ENCODE data around the gene MAF.

The MAF gene

DNA sequence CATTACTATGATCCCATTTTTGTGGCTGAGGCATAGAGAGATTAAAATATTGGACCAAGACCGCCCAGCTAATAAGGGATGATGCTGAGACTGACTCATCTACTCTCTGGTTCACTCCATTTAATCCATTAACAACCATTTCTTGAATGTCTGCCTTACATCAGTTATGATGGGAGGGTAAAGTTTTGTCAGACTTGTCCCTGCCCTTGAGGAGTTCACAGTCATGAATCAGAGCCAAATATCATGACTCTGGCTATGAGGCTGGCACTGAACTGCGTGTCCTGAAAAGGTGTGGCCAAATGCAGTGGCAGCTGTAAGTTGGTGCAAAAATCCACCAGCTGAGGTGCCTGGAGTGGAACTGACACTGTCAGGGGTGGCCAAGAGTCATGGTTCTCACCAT, 35.0 kb upstream of the MAF start:
- Histone ChIP-seq H3K36me3 (ENCODE audit: insufficient read depth, low read length) (no peaks in the 10 kb centered on the region), H3K9me3 (ENCODE audit: insufficient read depth, low read length, severe bottlenecking) (no peaks in the 10 kb centered on the region), H3K4me3 (ENCODE audit: low read depth in 1 of 2, low read length in 2 of 2) (no peak overlapping the region), H4K20me1 (ENCODE audit: insufficient read depth, low read length) (no peaks in the 10 kb centered on the region), H3K4me1 (ENCODE audit: insufficient read depth, low read length) (no peaks in the 10 kb centered on the region), H3K79me2 (ENCODE audit: insufficient read depth, low read length) (no peaks in the 10 kb centered on the region), H3K4me2 (ENCODE audit: insufficient read depth, low read length) (no peak overlapping the region), H2AFZ (ENCODE audit: low read depth, low read length) (no peak overlapping the region), H3K27ac (ENCODE audit: low read length) (no peak overlapping the region), H3K9ac (ENCODE audit: low read depth, low read length) (no peak overlapping the region), H3K27me3 (ENCODE audit: insufficient read depth, low read length, poor library complexity) (no peaks in the 10 kb centered on the region)
- DNase-seq (no peak), ATAC-seq (ENCODE audit: insufficient read depth, low read depth) (no peak)
- TF ChIP-seq, protein P1, sequence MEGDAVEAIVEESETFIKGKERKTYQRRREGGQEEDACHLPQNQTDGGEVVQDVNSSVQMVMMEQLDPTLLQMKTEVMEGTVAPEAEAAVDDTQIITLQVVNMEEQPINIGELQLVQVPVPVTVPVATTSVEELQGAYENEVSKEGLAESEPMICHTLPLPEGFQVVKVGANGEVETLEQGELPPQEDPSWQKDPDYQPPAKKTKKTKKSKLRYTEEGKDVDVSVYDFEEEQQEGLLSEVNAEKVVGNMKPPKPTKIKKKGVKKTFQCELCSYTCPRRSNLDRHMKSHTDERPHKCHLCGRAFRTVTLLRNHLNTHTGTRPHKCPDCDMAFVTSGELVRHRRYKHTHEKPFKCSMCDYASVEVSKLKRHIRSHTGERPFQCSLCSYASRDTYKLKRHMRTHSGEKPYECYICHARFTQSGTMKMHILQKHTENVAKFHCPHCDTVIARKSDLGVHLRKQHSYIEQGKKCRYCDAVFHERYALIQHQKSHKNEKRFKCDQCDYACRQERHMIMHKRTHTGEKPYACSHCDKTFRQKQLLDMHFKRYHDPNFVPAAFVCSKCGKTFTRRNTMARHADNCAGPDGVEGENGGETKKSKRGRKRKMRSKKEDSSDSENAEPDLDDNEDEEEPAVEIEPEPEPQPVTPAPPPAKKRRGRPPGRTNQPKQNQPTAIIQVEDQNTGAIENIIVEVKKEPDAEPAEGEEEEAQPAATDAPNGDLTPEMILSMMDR (IDR thresholded peaks at IDR 0.05; ENCODE audit: borderline replicate concordance, extremely low read depth, low read length, poor library complexity, severe bottlenecking), result no peak
- no peak for TF ChIP-seq EZH2 (IDR thresholded peaks at IDR 0.05; ENCODE audit: borderline replicate concordance, low read depth, low read length, severe bottlenecking)

DNA sequence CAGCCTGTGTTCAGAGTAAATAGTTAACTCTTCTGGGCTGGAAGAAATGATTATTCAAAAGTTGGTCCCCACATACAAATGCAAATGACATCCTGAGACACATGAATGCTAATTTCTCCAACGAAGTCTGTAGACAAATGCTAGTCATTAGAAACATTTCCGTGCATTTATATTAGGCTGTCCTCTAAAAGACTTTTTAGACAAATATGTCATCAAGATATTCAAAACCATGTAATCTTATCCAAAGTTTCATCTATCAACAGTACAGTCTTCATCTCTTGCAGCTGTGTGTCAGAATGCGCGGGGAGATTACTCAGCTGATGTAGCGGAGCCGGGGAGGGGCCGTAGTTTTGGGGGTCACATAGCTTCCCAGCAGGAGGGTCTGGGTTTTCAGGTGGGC, 33.8 kb upstream of the MAF start:
- Histone ChIP-seq H3K9me3 (ENCODE audit: insufficient read depth, low read length, severe bottlenecking) (no peaks in the 10 kb centered on the region), H4K20me1 (ENCODE audit: insufficient read depth, low read length) (no peaks in the 10 kb centered on the region), H3K36me3 (ENCODE audit: insufficient read depth, low read length) (no peaks in the 10 kb centered on the region), H3K27ac (ENCODE audit: low read length) (no peak overlapping the region), H3K79me2 (ENCODE audit: insufficient read depth, low read length) (no peaks in the 10 kb centered on the region), H2AFZ (ENCODE audit: low read depth, low read length) (no peak overlapping the region), H3K4me3 (ENCODE audit: low read depth in 1 of 2, low read length in 2 of 2) (no peak overlapping the region), H3K9ac (ENCODE audit: low read depth, low read length) (no peak overlapping the region), H3K4me1 (ENCODE audit: insufficient read depth, low read length) (no peaks in the 10 kb centered on the region), H3K4me2 (ENCODE audit: insufficient read depth, low read length) (no peak overlapping the region), H3K27me3 (ENCODE audit: insufficient read depth, low read length, poor library complexity) (no peaks in the 10 kb centered on the region)
- TF ChIP-seq, protein P1 (IDR thresholded peaks at IDR 0.05; ENCODE audit: borderline replicate concordance, extremely low read depth, low read length, poor library complexity, severe bottlenecking), result no peak
- no peak for TF ChIP-seq EZH2 (IDR thresholded peaks at IDR 0.05; ENCODE audit: borderline replicate concordance, low read depth, low read length, severe bottlenecking)
- DNase-seq (no peak), ATAC-seq (ENCODE audit: insufficient read depth, low read depth) (no peak)

DNA sequence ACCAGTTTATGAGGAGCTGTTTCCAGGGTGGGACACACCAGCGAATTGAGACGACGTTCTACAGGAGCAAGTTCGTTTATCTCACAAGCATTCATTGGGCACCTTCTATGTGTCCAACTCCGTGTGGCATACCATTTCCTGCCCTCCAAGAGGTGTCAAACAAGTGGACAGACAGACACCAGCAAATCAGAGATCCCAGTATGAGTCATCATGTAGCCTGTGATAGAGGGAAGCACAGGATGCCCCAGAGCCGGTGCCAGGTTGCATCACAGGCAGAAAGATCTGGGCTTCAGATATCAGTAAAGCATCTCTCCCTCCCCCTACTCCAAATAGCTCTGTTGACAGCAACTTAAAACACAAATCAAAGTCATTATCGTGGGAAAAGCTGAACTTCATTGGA, 31.8 kb upstream of the MAF start:
- no peak overlapping the region for H2AFZ ChIP-seq (ENCODE audit: low read depth, low read length)
- no peaks in the 10 kb centered on the region for H4K20me1 ChIP-seq (ENCODE audit: insufficient read depth, low read length)
- no peaks in the 10 kb centered on the region for H3K36me3 ChIP-seq (ENCODE audit: insufficient read depth, low read length)
- no peaks in the 10 kb centered on the region for H3K27me3 ChIP-seq (ENCODE audit: insufficient read depth, low read length, poor library complexity)
- H3K4me3 ChIP-seq (ENCODE audit: low read depth in 1 of 2, low read length in 2 of 2), result no peak overlapping the region
- H3K9ac ChIP-seq (ENCODE audit: low read depth, low read length), result no peak overlapping the region
- H3K27ac ChIP-seq (ENCODE audit: low read length), result no peak overlapping the region
- ATAC-seq (ENCODE audit: insufficient read depth, low read depth), result no peak
- DNase-seq, result no peak
- H3K4me2 ChIP-seq (ENCODE audit: insufficient read depth, low read length), result no peak overlapping the region
- no peaks in the 10 kb centered on the region for H3K9me3 ChIP-seq (ENCODE audit: insufficient read depth, low read length, severe bottlenecking)
- no peaks in the 10 kb centered on the region for H3K79me2 ChIP-seq (ENCODE audit: insufficient read depth, low read length)
- no peaks in the 10 kb centered on the region for H3K4me1 ChIP-seq (ENCODE audit: insufficient read depth, low read length)
- TF ChIP-seq, protein P1 (IDR thresholded peaks at IDR 0.05; ENCODE audit: borderline replicate concordance, extremely low read depth, low read length, poor library complexity, severe bottlenecking), result no peak
- TF ChIP-seq EZH2 (IDR thresholded peaks at IDR 0.05; ENCODE audit: borderline replicate concordance, low read depth, low read length, severe bottlenecking), result no peak

DNA sequence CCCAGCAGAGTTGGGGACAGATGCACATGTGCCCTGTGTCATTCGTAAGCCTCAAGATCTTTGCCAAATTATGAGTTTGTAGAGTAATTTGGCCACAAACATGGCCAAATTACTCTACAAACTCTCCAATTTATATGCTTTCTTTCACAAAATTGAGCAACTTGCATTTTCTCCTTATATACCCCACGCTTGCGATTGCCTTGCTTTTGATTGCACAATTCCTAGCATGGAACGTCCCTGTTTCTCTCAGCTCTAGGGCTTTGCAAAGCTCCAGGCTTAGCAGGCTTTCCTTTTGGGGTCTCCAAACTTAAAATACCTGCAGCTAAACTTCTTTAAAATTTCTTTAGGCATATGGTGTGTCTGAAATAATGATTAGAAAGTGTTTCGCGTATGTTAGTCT, 28.5 kb upstream of the MAF start:
- H3K79me2 ChIP-seq (ENCODE audit: insufficient read depth, low read length), result no peaks in the 10 kb centered on the region
- DNase-seq, result no peak
- H3K9ac ChIP-seq (ENCODE audit: low read depth, low read length), result no peak overlapping the region
- no peaks in the 10 kb centered on the region for H3K9me3 ChIP-seq (ENCODE audit: insufficient read depth, low read length, severe bottlenecking)
- no peaks in the 10 kb centered on the region for H3K27me3 ChIP-seq (ENCODE audit: insufficient read depth, low read length, poor library complexity)
- no peaks in the 10 kb centered on the region for H3K36me3 ChIP-seq (ENCODE audit: insufficient read depth, low read length)
- no peak overlapping the region for H3K27ac ChIP-seq (ENCODE audit: low read length)
- no peak for ATAC-seq (ENCODE audit: insufficient read depth, low read depth)
- TF ChIP-seq, protein P1 (IDR thresholded peaks at IDR 0.05; ENCODE audit: borderline replicate concordance, extremely low read depth, low read length, poor library complexity, severe bottlenecking), result no peak
- TF ChIP-seq EZH2 (IDR thresholded peaks at IDR 0.05; ENCODE audit: borderline replicate concordance, low read depth, low read length, severe bottlenecking), result no peak
- H4K20me1 ChIP-seq (ENCODE audit: insufficient read depth, low read length), result no peaks in the 10 kb centered on the region
- no peak overlapping the region for H3K4me3 ChIP-seq (ENCODE audit: low read depth in 1 of 2, low read length in 2 of 2)
- H2AFZ ChIP-seq (ENCODE audit: low read depth, low read length), result no peak overlapping the region
- H3K4me2 ChIP-seq (ENCODE audit: insufficient read depth, low read length), result no peak overlapping the region
- H3K4me1 ChIP-seq (ENCODE audit: insufficient read depth, low read length), result no peaks in the 10 kb centered on the region

All from DND-41 (cell line).